Central memory CD8-positive, alpha-beta T cell (primary cell): ENCODE results near the gene MBD3L2.
"Not testable (repeated sequence)": the region's sequence is repeated elsewhere in the genome, so short reads cannot be mapped to it uniquely, and the experiment has no call there.

Experiments
- ATAC-seq: fragments of 150-1000 bp; cut with Tn5 transposase; replicated peaks from 2 replicates; pipeline ENCODE4 v1.10.0; 2022; ENCODE audit warnings: mild to moderate bottlenecking, moderate FRiP score, moderate number of reproducible peaks; ENCODE audit not compliant: poor library complexity, severe bottlenecking; ENCODE audit errors: extremely low read depth
- DNase-seq, 2 donors: peaks; one replicate each; pipeline ENCODE4 v3.0.0; 2021; ENCODE audit warnings: low spot score in 2 of 2
- H3K27ac Mint-ChIP-seq: one replicate; pipeline ENCODE4 v1.8.0; 2022; ENCODE audit warnings: low read depth, mild to moderate bottlenecking, moderate library complexity, mixed read lengths
- H3K27me3 Mint-ChIP-seq: one replicate; pipeline ENCODE4 v1.8.0; 2022; ENCODE audit warnings: mixed read lengths
- H3K36me3 Mint-ChIP-seq: one replicate; pipeline ENCODE4 v1.8.0; 2022; ENCODE audit warnings: mild to moderate bottlenecking, moderate library complexity, mixed read lengths; ENCODE audit not compliant: insufficient read depth
- H3K4me1 Mint-ChIP-seq: one replicate; pipeline ENCODE4 v1.8.0; 2022; ENCODE audit warnings: mixed read lengths
- H3K4me3 Mint-ChIP-seq: one replicate; pipeline ENCODE4 v1.8.0; 2022; ENCODE audit warnings: mild to moderate bottlenecking, moderate library complexity, mixed read lengths
- H3K9me3 Mint-ChIP-seq: one replicate; pipeline ENCODE4 v1.8.0; 2022; ENCODE audit warnings: mixed read lengths

Gene MBD3L2

GRCh38 chr19:7040079-7040478 lies 9.0 kb upstream of the MBD3L2 start, which contains the start of gene MBD3L4:
Gene MBD3L4, minus strand, starts transcription at chr19:7040179. Its CDS starts 35 bp downstream, at chr19:7040144.
- not testable (repeated sequence) for H3K4me1 Mint-ChIP-seq, H3K9me3 Mint-ChIP-seq, DNase-seq, H3K27ac Mint-ChIP-seq, H3K27me3 Mint-ChIP-seq, H3K36me3 Mint-ChIP-seq, H3K4me3 Mint-ChIP-seq, ATAC-seq

- not testable (repeated sequence) for H3K36me3 Mint-ChIP-seq, H3K9me3 Mint-ChIP-seq, H3K27ac Mint-ChIP-seq, DNase-seq, H3K4me1 Mint-ChIP-seq, H3K4me3 Mint-ChIP-seq, H3K27me3 Mint-ChIP-seq
- peak; percentile 70 for ATAC-seq
Measured at GRCh38 chr19:7041563-7041962, 7.6 kb upstream of the MBD3L2 start.

GRCh38 chr19:7051421-7051820 lies 2.3 kb downstream of the MBD3L2 start:
- H3K36me3 Mint-ChIP-seq, H3K4me3 Mint-ChIP-seq, H3K27me3 Mint-ChIP-seq, H3K9me3 Mint-ChIP-seq, ATAC-seq, H3K4me1 Mint-ChIP-seq, H3K27ac Mint-ChIP-seq, DNase-seq: not testable (repeated sequence)

GRCh38 chr19:7052896-7053295 lies 3.8 kb downstream of the MBD3L2 start:
- not testable (repeated sequence) for DNase-seq, H3K27me3 Mint-ChIP-seq, H3K27ac Mint-ChIP-seq, ATAC-seq, H3K4me1 Mint-ChIP-seq, H3K9me3 Mint-ChIP-seq, H3K4me3 Mint-ChIP-seq, H3K36me3 Mint-ChIP-seq

GRCh38 chr19:7054635-7055368 lies 5.7 kb downstream of the MBD3L2 start:
- H3K27me3 Mint-ChIP-seq, H3K36me3 Mint-ChIP-seq, ATAC-seq, H3K27ac Mint-ChIP-seq, H3K9me3 Mint-ChIP-seq, H3K4me3 Mint-ChIP-seq, DNase-seq, H3K4me1 Mint-ChIP-seq: not testable (repeated sequence)

- not testable (repeated sequence) for H3K27ac Mint-ChIP-seq, H3K9me3 Mint-ChIP-seq, H3K27me3 Mint-ChIP-seq, H3K4me3 Mint-ChIP-seq, ATAC-seq, DNase-seq, H3K36me3 Mint-ChIP-seq, H3K4me1 Mint-ChIP-seq
Measured at GRCh38 chr19:7055679-7056078, 6.6 kb downstream of the MBD3L2 start.

GRCh38 chr19:7056371-7056770 lies 7.2 kb downstream of the MBD3L2 start:
- not testable (repeated sequence) for H3K9me3 Mint-ChIP-seq, DNase-seq, ATAC-seq, H3K4me3 Mint-ChIP-seq, H3K27ac Mint-ChIP-seq, H3K27me3 Mint-ChIP-seq, H3K4me1 Mint-ChIP-seq, H3K36me3 Mint-ChIP-seq

- not testable (repeated sequence) for DNase-seq, H3K4me1 Mint-ChIP-seq, H3K27ac Mint-ChIP-seq, H3K27me3 Mint-ChIP-seq, ATAC-seq, H3K9me3 Mint-ChIP-seq, H3K36me3 Mint-ChIP-seq, H3K4me3 Mint-ChIP-seq
Measured at GRCh38 chr19:7058576-7058975, 9.5 kb downstream of the MBD3L2 start, which contains the start of gene MBD3L3. Gene MBD3L3, minus strand, starts transcription at chr19:7058676. Its CDS starts 71 bp downstream, at chr19:7058605.

GRCh38 chr19:7059977-7060376 lies 10.9 kb downstream of the MBD3L2 start:
- not testable (repeated sequence) for H3K27me3 Mint-ChIP-seq, H3K9me3 Mint-ChIP-seq, H3K4me3 Mint-ChIP-seq, H3K27ac Mint-ChIP-seq, H3K4me1 Mint-ChIP-seq, H3K36me3 Mint-ChIP-seq, DNase-seq
- peak; percentile 83 for ATAC-seq

- DNase-seq (no peak), ATAC-seq (no peak)
- H3K4me1 Mint-ChIP-seq: no peaks in the 10 kb centered on the region
- no peaks in the 10 kb centered on the region for H3K9me3 Mint-ChIP-seq
- H3K36me3 Mint-ChIP-seq: no peaks in the 10 kb centered on the region
- H3K4me3 Mint-ChIP-seq: no peak overlapping the region
- no peak overlapping the region for H3K27ac Mint-ChIP-seq
- no peaks in the 10 kb centered on the region for H3K27me3 Mint-ChIP-seq
Measured at GRCh38 chr19:7063339-7063738, 14.2 kb downstream of the MBD3L2 start.

GRCh38 chr19:7063764-7064418 lies 14.8 kb downstream of the MBD3L2 start:
- DNase-seq (no peak), ATAC-seq (no peak)
- Mint-ChIP-seq H3K27ac (no peak overlapping the region), H3K4me1 (peaks cover 2% of the 10 kb centered on the region), H3K4me3 (no peak overlapping the region), H3K9me3 (no peaks in the 10 kb centered on the region), H3K27me3 (no peaks in the 10 kb centered on the region), H3K36me3 (no peaks in the 10 kb centered on the region)

GRCh38 chr19:7067122-7067521 lies 18.0 kb downstream of the MBD3L2 start:
- peaks cover 19% of the 10 kb centered on the region for H3K36me3 Mint-ChIP-seq
- H3K9me3 Mint-ChIP-seq, ATAC-seq, DNase-seq, H3K27me3 Mint-ChIP-seq, H3K4me3 Mint-ChIP-seq, H3K27ac Mint-ChIP-seq: not testable (repeated sequence)
- H3K4me1 Mint-ChIP-seq: peaks cover 11% of the 10 kb centered on the region

- ATAC-seq (no peak), DNase-seq (no peak)
- no peaks in the 10 kb centered on the region for H3K27me3 Mint-ChIP-seq
- H3K27ac Mint-ChIP-seq: no peak overlapping the region
- no peak overlapping the region for H3K4me3 Mint-ChIP-seq
- peaks cover 24% of the 10 kb centered on the region for H3K36me3 Mint-ChIP-seq
- peaks cover 17% of the 10 kb centered on the region for H3K4me1 Mint-ChIP-seq
- H3K9me3 Mint-ChIP-seq: no peaks in the 10 kb centered on the region
Measured at GRCh38 chr19:7067716-7068115, 18.6 kb downstream of the MBD3L2 start.
